ENCODE results near the gene CREB3L2.
A peak's percentile ranks its signal among the peaks of the same experiment; 100 is the strongest.

The CREB3L2 gene

DNA sequence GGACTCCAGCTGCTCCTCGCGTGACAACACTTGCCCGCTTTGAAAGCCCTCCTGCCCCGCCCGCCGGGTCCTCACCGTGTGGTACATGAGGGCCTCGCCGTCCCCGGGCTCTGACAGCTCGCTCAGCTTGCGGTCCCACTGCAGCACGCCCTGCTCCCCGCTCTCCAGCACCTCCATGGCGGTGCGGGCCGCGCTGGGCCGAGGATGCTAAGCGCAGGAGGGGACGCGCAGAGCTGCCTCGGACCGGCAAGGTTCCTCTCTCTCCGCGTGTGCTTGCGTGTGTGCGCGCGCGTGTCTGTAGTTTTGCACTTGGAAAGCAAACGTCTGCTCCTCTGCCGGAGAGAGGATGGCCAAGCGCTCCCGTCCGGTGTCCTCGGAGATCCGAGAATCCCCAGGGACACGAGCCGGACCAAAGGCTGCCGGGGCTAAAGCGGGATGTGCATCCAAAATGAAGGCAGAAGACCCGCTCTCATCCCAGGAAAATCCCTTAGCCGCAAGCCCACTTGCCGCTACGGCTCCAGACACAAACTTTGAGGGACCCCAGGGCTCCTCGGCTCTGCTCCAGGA, at the start of gene CREB3L2 (continued):
- TF ChIP-seq ZNF585B (tag by site-specific recombination; IDR thresholded peaks at IDR 0.05) = no peak
- TF ChIP-seq ZBTB20 (tag by site-specific recombination; IDR thresholded peaks at IDR 0.05) = peak; percentile 99
- TF ChIP-seq ZNF830 (tag by site-specific recombination; IDR thresholded peaks at IDR 0.05; ENCODE audit: low read depth) = no peak
- TF ChIP-seq, protein P1, sequence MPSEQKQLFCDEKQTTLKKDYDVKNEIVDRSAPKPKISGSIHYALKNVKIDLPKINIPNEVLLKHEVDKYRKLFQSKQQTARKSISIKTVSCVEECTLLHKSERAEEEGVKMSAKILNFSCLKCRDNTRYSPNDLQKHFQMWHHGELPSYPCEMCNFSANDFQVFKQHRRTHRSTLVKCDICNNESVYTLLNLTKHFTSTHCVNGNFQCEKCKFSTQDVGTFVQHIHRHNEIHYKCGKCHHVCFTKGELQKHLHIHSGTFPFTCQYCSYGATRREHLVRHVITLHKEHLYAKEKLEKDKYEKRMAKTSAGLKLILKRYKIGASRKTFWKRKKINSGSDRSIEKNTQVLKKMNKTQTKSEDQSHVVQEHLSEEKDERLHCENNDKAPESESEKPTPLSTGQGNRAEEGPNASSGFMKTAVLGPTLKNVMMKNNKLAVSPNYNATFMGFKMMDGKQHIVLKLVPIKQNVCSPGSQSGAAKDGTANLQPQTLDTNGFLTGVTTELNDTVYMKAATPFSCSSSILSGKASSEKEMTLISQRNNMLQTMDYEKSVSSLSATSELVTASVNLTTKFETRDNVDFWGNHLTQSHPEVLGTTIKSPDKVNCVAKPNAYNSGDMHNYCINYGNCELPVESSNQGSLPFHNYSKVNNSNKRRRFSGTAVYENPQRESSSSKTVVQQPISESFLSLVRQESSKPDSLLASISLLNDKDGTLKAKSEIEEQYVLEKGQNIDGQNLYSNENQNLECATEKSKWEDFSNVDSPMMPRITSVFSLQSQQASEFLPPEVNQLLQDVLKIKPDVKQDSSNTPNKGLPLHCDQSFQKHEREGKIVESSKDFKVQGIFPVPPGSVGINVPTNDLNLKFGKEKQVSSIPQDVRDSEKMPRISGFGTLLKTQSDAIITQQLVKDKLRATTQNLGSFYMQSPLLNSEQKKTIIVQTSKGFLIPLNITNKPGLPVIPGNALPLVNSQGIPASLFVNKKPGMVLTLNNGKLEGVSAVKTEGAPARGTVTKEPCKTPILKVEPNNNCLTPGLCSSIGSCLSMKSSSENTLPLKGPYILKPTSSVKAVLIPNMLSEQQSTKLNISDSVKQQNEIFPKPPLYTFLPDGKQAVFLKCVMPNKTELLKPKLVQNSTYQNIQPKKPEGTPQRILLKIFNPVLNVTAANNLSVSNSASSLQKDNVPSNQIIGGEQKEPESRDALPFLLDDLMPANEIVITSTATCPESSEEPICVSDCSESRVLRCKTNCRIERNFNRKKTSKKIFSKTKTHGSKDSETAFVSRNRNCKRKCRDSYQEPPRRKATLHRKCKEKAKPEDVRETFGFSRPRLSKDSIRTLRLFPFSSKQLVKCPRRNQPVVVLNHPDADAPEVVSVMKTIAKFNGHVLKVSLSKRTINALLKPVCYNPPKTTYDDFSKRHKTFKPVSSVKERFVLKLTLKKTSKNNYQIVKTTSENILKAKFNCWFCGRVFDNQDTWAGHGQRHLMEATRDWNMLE (tag by site-specific recombination; conservative IDR thresholded peaks at IDR 0.05; ENCODE audit: low read depth) = no peak
- TF ChIP-seq, protein P2, sequence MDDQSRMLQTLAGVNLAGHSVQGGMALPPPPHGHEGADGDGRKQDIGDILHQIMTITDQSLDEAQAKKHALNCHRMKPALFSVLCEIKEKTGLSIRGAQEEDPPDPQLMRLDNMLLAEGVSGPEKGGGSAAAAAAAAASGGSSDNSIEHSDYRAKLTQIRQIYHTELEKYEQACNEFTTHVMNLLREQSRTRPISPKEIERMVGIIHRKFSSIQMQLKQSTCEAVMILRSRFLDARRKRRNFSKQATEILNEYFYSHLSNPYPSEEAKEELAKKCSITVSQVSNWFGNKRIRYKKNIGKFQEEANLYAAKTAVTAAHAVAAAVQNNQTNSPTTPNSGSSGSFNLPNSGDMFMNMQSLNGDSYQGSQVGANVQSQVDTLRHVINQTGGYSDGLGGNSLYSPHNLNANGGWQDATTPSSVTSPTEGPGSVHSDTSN (CRISPR knock-in tag; IDR thresholded peaks at IDR 0.05) = no peak
- no peak for TF ChIP-seq ZNF132 (tag by site-specific recombination; IDR thresholded peaks at IDR 0.05; ENCODE audit: borderline replicate concordance)
- TF ChIP-seq ZNF785 (tag by site-specific recombination; IDR thresholded peaks at IDR 0.05) = no peak
- TF ChIP-seq, protein P3, sequence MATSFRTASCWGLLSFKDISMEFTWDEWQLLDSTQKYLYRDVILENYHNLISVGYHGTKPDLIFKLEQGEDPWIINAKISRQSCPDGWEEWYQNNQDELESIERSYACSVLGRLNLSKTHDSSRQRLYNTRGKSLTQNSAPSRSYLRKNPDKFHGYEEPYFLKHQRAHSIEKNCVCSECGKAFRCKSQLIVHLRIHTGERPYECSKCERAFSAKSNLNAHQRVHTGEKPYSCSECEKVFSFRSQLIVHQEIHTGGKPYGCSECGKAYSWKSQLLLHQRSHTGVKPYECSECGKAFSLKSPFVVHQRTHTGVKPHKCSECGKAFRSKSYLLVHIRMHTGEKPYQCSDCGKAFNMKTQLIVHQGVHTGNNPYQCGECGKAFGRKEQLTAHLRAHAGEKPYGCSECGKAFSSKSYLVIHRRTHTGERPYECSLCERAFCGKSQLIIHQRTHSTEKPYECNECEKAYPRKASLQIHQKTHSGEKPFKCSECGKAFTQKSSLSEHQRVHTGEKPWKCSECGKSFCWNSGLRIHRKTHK (tag by site-specific recombination; IDR thresholded peaks at IDR 0.05) = no peak
- TF ChIP-seq GLIS1 (tag by site-specific recombination; IDR thresholded peaks at IDR 0.05) = peak; percentile 78
- TF ChIP-seq ZNF37A (tag by site-specific recombination; IDR thresholded peaks at IDR 0.05) = no peak
- no peak for TF ChIP-seq ZNF404 (tag by site-specific recombination; IDR thresholded peaks at IDR 0.05)
- TF ChIP-seq ZNF155 (tag by site-specific recombination; IDR thresholded peaks at IDR 0.05) = no peak
- TF ChIP-seq ZNF112 (tag by site-specific recombination; IDR thresholded peaks at IDR 0.05) = no peak
- TF ChIP-seq, protein P4, sequence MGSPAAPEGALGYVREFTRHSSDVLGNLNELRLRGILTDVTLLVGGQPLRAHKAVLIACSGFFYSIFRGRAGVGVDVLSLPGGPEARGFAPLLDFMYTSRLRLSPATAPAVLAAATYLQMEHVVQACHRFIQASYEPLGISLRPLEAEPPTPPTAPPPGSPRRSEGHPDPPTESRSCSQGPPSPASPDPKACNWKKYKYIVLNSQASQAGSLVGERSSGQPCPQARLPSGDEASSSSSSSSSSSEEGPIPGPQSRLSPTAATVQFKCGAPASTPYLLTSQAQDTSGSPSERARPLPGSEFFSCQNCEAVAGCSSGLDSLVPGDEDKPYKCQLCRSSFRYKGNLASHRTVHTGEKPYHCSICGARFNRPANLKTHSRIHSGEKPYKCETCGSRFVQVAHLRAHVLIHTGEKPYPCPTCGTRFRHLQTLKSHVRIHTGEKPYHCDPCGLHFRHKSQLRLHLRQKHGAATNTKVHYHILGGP (tag by site-specific recombination; IDR thresholded peaks at IDR 0.05) = no peak
- no peak; the same call in none of the 2 replicates for TF ChIP-seq SP2 (tag by site-specific recombination; IDR thresholded peaks at IDR 0.05)
- TF ChIP-seq ZNF629 (tag by site-specific recombination; IDR thresholded peaks at IDR 0.05) = no peak
- TF ChIP-seq ZNF626 (tag by site-specific recombination; IDR thresholded peaks at IDR 0.05) = no peak
- no peak for TF ChIP-seq ZNF624 (tag by site-specific recombination; IDR thresholded peaks at IDR 0.05)
- no peak for TF ChIP-seq ZNF48 (tag by site-specific recombination; IDR thresholded peaks at IDR 0.05)
- TF ChIP-seq, protein P5, sequence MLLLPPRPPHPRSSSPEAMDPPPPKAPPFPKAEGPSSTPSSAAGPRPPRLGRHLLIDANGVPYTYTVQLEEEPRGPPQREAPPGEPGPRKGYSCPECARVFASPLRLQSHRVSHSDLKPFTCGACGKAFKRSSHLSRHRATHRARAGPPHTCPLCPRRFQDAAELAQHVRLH (tag by site-specific recombination; IDR thresholded peaks at IDR 0.05) = no peak
- TF ChIP-seq ZBTB8A (tag by site-specific recombination; IDR thresholded peaks at IDR 0.05) = peak; percentile 51; the same call in 1 of the 2 replicates
- TF ChIP-seq SP3 (tag by site-specific recombination; IDR thresholded peaks at IDR 0.05) = no peak
- no peak for TF ChIP-seq ZNF341 (tag by site-specific recombination; IDR thresholded peaks at IDR 0.05; ENCODE audit: low read depth)
- TF ChIP-seq ZFP3 (tag by site-specific recombination; IDR thresholded peaks at IDR 0.05; ENCODE audit: low read depth) = no peak
- peak; percentile 44; the same call in 1 of the 2 replicates for TF ChIP-seq ZNF660 (tag by site-specific recombination; IDR thresholded peaks at IDR 0.05)
- TF ChIP-seq ZNF394 (tag by site-specific recombination; IDR thresholded peaks at IDR 0.05; ENCODE audit: borderline replicate concordance) = peak; percentile 79; the same call in 1 of the 2 replicates
- no peak for TF ChIP-seq ZNF664 (tag by site-specific recombination; IDR thresholded peaks at IDR 0.05)
- TF ChIP-seq ZEB2 (tag by site-specific recombination; IDR thresholded peaks at IDR 0.05) = 0 out of 2 replicates have a peak, but pooled peaks have one; percentile 19
- TF ChIP-seq ZNF391 (tag by site-specific recombination; IDR thresholded peaks at IDR 0.05; ENCODE audit: borderline replicate concordance, low read depth) = 0 out of 2 replicates have a peak, but pooled peaks have one; percentile 17
- TF ChIP-seq, protein P6, sequence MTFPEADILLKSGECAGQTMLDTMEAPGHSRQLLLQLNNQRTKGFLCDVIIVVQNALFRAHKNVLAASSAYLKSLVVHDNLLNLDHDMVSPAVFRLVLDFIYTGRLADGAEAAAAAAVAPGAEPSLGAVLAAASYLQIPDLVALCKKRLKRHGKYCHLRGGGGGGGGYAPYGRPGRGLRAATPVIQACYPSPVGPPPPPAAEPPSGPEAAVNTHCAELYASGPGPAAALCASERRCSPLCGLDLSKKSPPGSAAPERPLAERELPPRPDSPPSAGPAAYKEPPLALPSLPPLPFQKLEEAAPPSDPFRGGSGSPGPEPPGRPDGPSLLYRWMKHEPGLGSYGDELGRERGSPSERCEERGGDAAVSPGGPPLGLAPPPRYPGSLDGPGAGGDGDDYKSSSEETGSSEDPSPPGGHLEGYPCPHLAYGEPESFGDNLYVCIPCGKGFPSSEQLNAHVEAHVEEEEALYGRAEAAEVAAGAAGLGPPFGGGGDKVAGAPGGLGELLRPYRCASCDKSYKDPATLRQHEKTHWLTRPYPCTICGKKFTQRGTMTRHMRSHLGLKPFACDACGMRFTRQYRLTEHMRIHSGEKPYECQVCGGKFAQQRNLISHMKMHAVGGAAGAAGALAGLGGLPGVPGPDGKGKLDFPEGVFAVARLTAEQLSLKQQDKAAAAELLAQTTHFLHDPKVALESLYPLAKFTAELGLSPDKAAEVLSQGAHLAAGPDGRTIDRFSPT (tag by site-specific recombination; IDR thresholded peaks at IDR 0.05) = no peak
